ENCODE results near the gene ITGB7. TPM values are rescaled to one million over a fixed set of nuclear protein-coding genes. Genes with fewer than 3 reads are reported as not detected.
A peak's percentile ranks its signal among the peaks of the same experiment; 100 is the strongest.
"Not testable (repeated sequence)": the region's sequence is repeated elsewhere in the genome, so short reads cannot be mapped to it uniquely, and the experiment has no call there.

Gene ITGB7
- total and polyA plus RNA-seq, 4 donors: 0.61 to 0.79 (median 0.66) TPM

DNA sequence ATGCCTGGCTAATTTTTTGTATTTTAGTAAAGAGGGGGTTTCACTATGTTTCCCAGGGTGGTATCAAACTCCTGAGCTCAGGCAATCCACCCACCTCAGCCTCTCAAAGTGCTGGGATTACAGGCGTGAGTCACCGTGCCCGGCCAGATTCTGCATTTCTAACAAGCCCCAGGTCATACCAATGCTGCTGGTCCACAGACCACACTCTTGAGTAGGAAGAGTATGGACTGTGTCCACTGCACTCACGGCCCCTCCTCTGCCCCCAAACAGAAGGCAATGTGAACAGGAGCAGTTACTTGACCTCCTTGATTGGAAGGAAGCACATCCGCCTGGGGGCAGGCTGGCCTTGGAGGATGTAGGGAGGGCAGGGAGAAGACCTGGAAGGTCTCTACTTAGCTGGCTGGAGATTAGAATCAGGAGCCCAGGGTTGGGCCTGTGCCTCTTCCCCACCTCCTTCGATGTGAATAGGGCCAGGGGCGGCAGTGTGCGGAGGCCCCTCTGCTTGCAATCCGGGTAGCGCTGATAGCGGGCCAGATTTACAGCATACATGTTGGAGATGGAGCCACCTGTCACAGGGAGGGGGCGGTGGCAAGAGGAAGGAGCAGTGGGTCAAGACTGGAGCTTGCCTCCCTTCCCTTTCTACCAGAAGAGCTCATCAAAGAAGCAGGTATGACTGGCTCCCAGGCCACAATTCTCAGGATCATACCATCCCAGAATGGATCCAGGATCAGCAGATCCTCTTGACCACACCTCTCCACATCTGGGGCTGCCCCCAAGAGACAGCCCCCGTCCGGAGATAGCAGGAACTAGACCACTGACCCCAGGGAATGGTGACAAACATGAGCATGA lies 36.0 kb downstream of the ITGB7 start:
- Histone ChIP-seq H3K27ac (ENCODE audit: low read depth, low read length) (no peak overlapping the region), H3K36me3 (ENCODE audit: control insufficient read depth, insufficient read depth, low read length) (peaks cover 40% of the 10 kb centered on the region), H3K4me3 (ENCODE audit: low read depth, low read length) (no peak overlapping the region), H3K9me3 (ENCODE audit: control insufficient read depth, insufficient read depth, low read length) (no peaks in the 10 kb centered on the region), H3K27me3 (ENCODE audit: control insufficient read depth, insufficient read depth, low read length) (no peaks in the 10 kb centered on the region), H3K4me1 (ENCODE audit: control insufficient read depth, insufficient read depth, low read length) (peaks cover 8% of the 10 kb centered on the region)
- 81% methylated on average over 9 of the region's 14 CpGs for WGBS (ENCODE audit: insufficient coverage)
- DNase-seq (ENCODE audit: low read depth in 4 of 6, low spot score in 6 of 6): no peak

- Histone ChIP-seq H3K36me3 (ENCODE audit: control insufficient read depth, insufficient read depth, low read length) (peaks cover 40% of the 10 kb centered on the region), H3K4me1 (ENCODE audit: control insufficient read depth, insufficient read depth, low read length) (peaks cover 8% of the 10 kb centered on the region), H3K4me3 (ENCODE audit: low read depth, low read length) (no peak overlapping the region), H3K9me3 (ENCODE audit: control insufficient read depth, insufficient read depth, low read length) (no peaks in the 10 kb centered on the region), H3K27ac (ENCODE audit: low read depth, low read length) (no peak overlapping the region), H3K27me3 (ENCODE audit: control insufficient read depth, insufficient read depth, low read length) (no peaks in the 10 kb centered on the region)
- 77% methylated on average over 7 of the region's 8 CpGs for WGBS (ENCODE audit: insufficient coverage)
- no peak for DNase-seq (ENCODE audit: low read depth in 4 of 6, low spot score in 6 of 6)
Observed at GRCh38 chr12:53170215-53170614, 36.8 kb downstream of the ITGB7 start.

- H3K9me3 ChIP-seq (ENCODE audit: control insufficient read depth, insufficient read depth, low read length): no peaks in the 10 kb centered on the region
- peaks cover 8% of the 10 kb centered on the region for H3K4me1 ChIP-seq (ENCODE audit: control insufficient read depth, insufficient read depth, low read length)
- DNase-seq (ENCODE audit: low read depth in 4 of 6, low spot score in 6 of 6): no peak
- no peak overlapping the region for H3K4me3 ChIP-seq (ENCODE audit: low read depth, low read length)
- 100% methylated on average over 5 of the region's 7 CpGs for WGBS (ENCODE audit: insufficient coverage)
- H3K27me3 ChIP-seq (ENCODE audit: control insufficient read depth, insufficient read depth, low read length): no peaks in the 10 kb centered on the region
- H3K36me3 ChIP-seq (ENCODE audit: control insufficient read depth, insufficient read depth, low read length): peaks cover 40% of the 10 kb centered on the region
- H3K27ac ChIP-seq (ENCODE audit: low read depth, low read length): no peak overlapping the region
Observed at GRCh38 chr12:53169644-53170043, 37.4 kb downstream of the ITGB7 start.

DNA sequence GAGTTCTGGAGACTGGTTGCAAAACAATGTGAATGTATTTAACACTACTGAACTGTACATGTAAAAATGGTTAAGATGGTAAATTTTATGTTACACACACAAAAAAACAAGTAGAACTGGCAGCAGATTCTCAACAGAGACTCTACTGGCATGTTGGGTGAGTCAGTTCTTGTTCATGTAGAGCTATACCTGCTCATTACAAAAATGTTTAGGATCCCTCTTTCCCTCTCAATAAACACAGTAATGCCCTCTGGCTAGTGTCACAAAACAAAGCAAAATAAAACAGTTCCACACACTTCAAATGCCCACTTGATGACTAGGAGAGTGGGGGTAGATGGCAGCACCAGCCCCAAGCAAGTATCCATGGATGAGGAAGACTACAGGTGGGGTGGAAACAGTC lies 40.2 kb downstream of the ITGB7 start:
- H3K9me3 ChIP-seq (ENCODE audit: control insufficient read depth, insufficient read depth, low read length): no peaks in the 10 kb centered on the region
- no peaks in the 10 kb centered on the region for H3K27me3 ChIP-seq (ENCODE audit: control insufficient read depth, insufficient read depth, low read length)
- H3K36me3 ChIP-seq (ENCODE audit: control insufficient read depth, insufficient read depth, low read length): peaks cover 26% of the 10 kb centered on the region

GRCh38 chr12:53163008-53163407 lies 44.0 kb downstream of the ITGB7 start:
- DNase-seq (ENCODE audit: low read depth in 4 of 6, low spot score in 6 of 6); H3K27ac ChIP-seq (ENCODE audit: low read depth, low read length); H3K4me1 ChIP-seq (ENCODE audit: control insufficient read depth, insufficient read depth, low read length); H3K9me3 ChIP-seq (ENCODE audit: control insufficient read depth, insufficient read depth, low read length); H3K4me3 ChIP-seq (ENCODE audit: low read depth, low read length); H3K27me3 ChIP-seq (ENCODE audit: control insufficient read depth, insufficient read depth, low read length): not testable (repeated sequence)
- WGBS (ENCODE audit: insufficient coverage): 60% methylated on average over 1 of the region's 2 CpGs
- H3K36me3 ChIP-seq (ENCODE audit: control insufficient read depth, insufficient read depth, low read length): peaks cover 25% of the 10 kb centered on the region

More for the DNA sequence above, 40.2 kb downstream of the ITGB7 start:
- DNase-seq (ENCODE audit: low read depth in 4 of 6, low spot score in 6 of 6): no peak
- H3K27ac ChIP-seq (ENCODE audit: low read depth, low read length): no peak overlapping the region
- H3K4me3 ChIP-seq (ENCODE audit: low read depth, low read length): no peak overlapping the region
- H3K4me1 ChIP-seq (ENCODE audit: control insufficient read depth, insufficient read depth, low read length): peaks cover 5% of the 10 kb centered on the region

- no peak overlapping the region for H3K27ac ChIP-seq (ENCODE audit: low read depth, low read length)
- 90% methylated on average over 6 of the region's 8 CpGs for WGBS (ENCODE audit: insufficient coverage)
- no peaks in the 10 kb centered on the region for H3K9me3 ChIP-seq (ENCODE audit: control insufficient read depth, insufficient read depth, low read length)
- H3K27me3 ChIP-seq (ENCODE audit: control insufficient read depth, insufficient read depth, low read length): no peaks in the 10 kb centered on the region
- H3K4me3 ChIP-seq (ENCODE audit: low read depth, low read length): no peak overlapping the region
- peaks cover 26% of the 10 kb centered on the region for H3K36me3 ChIP-seq (ENCODE audit: control insufficient read depth, insufficient read depth, low read length)
- H3K4me1 ChIP-seq (ENCODE audit: control insufficient read depth, insufficient read depth, low read length): no peaks in the 10 kb centered on the region
- no peak for DNase-seq (ENCODE audit: low read depth in 4 of 6, low spot score in 6 of 6)
Observed at GRCh38 chr12:53161119-53161911, 45.7 kb downstream of the ITGB7 start.

- Histone ChIP-seq H3K36me3 (ENCODE audit: control insufficient read depth, insufficient read depth, low read length) (peaks cover 26% of the 10 kb centered on the region), H3K27me3 (ENCODE audit: control insufficient read depth, insufficient read depth, low read length) (no peaks in the 10 kb centered on the region), H3K9me3 (ENCODE audit: control insufficient read depth, insufficient read depth, low read length) (no peaks in the 10 kb centered on the region), H3K4me1 (ENCODE audit: control insufficient read depth, insufficient read depth, low read length) (no peaks in the 10 kb centered on the region), H3K27ac (ENCODE audit: low read depth, low read length) (no peak overlapping the region), H3K4me3 (ENCODE audit: low read depth, low read length) (no peak overlapping the region)
- no peak for DNase-seq (ENCODE audit: low read depth in 4 of 6, low spot score in 6 of 6)
- whole genome bisulfite sequencing (ENCODE audit: insufficient coverage): 54% methylated on average over 2 of the region's 2 CpGs
Observed at GRCh38 chr12:53160673-53161072, 46.4 kb downstream of the ITGB7 start.

GRCh38 chr12:53160000-53160399 lies 47.1 kb downstream of the ITGB7 start:
- no peaks in the 10 kb centered on the region for H3K4me1 ChIP-seq (ENCODE audit: control insufficient read depth, insufficient read depth, low read length)
- no peak overlapping the region for H3K27ac ChIP-seq (ENCODE audit: low read depth, low read length)
- no peaks in the 10 kb centered on the region for H3K9me3 ChIP-seq (ENCODE audit: control insufficient read depth, insufficient read depth, low read length)
- 86% methylated on average over 13 of the region's 16 CpGs for WGBS (ENCODE audit: insufficient coverage)
- H3K27me3 ChIP-seq (ENCODE audit: control insufficient read depth, insufficient read depth, low read length): no peaks in the 10 kb centered on the region
- H3K4me3 ChIP-seq (ENCODE audit: low read depth, low read length): no peak overlapping the region
- peaks cover 26% of the 10 kb centered on the region for H3K36me3 ChIP-seq (ENCODE audit: control insufficient read depth, insufficient read depth, low read length)
- no peak for DNase-seq (ENCODE audit: low read depth in 4 of 6, low spot score in 6 of 6)

DNA sequence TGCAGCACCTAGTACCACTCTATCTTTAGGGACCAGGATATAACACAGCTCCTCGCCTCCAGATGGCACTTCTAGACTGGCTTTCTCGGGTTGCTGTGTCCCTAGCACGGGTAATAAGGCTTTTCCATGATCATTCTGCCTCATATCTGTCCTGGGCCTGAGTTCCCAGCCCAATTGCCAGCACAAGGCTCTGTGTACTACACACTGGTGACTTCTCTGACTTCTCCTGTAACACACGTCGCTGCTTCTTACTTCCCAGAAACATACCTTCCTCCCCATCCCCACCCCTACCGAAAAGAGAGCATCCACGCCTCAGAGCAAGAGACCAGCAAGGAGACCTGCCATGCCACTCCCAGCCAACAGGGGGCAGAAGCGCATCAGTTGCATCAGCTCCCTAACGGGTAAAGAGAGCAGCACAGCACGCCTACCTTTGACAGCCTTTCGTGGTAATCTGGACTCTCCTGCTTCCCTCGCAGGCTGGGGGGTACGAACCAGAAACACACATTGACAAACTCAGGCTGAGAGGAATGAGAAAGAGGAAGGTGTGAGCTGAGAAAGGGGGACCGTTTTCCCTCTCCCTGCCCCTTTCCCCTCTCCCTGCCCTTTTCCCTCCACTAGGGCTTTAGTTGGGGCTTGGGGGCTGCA lies 47.7 kb downstream of the ITGB7 start:
- peaks cover 26% of the 10 kb centered on the region for H3K36me3 ChIP-seq (ENCODE audit: control insufficient read depth, insufficient read depth, low read length)
- no peak overlapping the region for H3K4me3 ChIP-seq (ENCODE audit: low read depth, low read length)
- 14% methylated on average over 11 of the region's 14 CpGs for WGBS (ENCODE audit: insufficient coverage)
- H3K27ac ChIP-seq (ENCODE audit: low read depth, low read length): no peak overlapping the region
- DNase-seq (ENCODE audit: low read depth in 4 of 6, low spot score in 6 of 6): peak in 4 of 6 donors; percentile 26 to 84 (median 54)
- no peaks in the 10 kb centered on the region for H3K4me1 ChIP-seq (ENCODE audit: control insufficient read depth, insufficient read depth, low read length)
- H3K9me3 ChIP-seq (ENCODE audit: control insufficient read depth, insufficient read depth, low read length): no peaks in the 10 kb centered on the region
- H3K27me3 ChIP-seq (ENCODE audit: control insufficient read depth, insufficient read depth, low read length): no peaks in the 10 kb centered on the region

Measured in spinal cord (tissue), 10 donors.